HG03378 (cell line): ENCODE measurements around the gene DEGS1.
"Not testable (repeated sequence)": the region's sequence is repeated elsewhere in the genome, so short reads cannot be mapped to it uniquely, and the experiment has no call there.

ENCODE experiments used
- ATAC-seq: cut with Tn5 transposase; IDR thresholded peaks from one replicate; pipeline ENCODE4 v1.9.1; 2021; ENCODE audit warnings: mild to moderate bottlenecking, moderate library complexity; ENCODE audit not compliant: unreplicated experiment

The DEGS1 gene

DNA sequence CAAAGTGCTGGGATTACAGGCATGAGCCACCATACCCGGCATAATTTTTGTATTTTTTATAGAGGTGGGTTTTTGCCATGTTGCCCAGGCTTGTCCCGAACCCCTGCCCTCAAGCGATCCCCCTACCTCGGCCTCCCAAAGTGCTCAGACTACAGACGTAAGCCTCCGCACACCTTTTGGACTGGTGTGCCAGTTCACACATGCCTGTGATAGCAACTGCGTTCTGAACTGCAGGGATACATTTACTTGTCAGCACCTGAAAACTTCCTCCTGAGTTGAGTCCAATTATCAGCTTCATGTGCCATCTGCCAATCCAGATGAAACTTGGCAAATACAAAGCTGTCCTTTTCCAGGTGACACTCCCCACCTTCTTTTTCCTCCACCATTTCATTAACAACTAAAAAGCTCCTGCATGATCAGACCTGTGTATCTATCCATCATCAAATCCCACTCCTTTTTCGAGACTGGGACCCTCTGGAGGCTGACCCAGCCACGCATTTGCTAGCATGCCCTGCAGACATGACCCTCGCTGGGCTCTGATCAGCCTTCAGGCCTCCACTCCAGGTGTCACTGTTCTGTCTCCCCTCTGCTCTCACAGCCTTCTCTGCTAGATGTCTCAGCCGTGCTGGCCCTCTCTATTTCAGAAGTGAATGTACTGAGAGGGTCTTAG lies 2.1 kb upstream of the DEGS1 start:
- no peak for ATAC-seq

DNA sequence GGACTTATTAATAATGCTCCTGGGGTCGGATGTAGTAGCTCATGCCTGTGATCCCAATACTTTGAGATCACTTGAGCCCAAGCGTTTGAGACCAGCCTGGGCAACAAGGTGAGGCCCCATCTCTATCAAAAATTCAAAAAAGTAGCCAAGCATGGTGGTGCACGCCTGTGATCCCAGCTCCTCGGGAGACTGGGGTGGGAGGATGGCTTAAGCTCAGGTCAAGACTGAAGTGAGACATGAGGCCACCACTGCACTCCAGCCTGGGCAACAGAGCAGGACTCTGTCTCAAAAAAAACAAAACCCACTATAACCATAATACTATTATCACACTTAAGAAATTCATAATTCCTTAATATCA lies 1.6 kb upstream of the DEGS1 start:
- no peak for ATAC-seq

DNA sequence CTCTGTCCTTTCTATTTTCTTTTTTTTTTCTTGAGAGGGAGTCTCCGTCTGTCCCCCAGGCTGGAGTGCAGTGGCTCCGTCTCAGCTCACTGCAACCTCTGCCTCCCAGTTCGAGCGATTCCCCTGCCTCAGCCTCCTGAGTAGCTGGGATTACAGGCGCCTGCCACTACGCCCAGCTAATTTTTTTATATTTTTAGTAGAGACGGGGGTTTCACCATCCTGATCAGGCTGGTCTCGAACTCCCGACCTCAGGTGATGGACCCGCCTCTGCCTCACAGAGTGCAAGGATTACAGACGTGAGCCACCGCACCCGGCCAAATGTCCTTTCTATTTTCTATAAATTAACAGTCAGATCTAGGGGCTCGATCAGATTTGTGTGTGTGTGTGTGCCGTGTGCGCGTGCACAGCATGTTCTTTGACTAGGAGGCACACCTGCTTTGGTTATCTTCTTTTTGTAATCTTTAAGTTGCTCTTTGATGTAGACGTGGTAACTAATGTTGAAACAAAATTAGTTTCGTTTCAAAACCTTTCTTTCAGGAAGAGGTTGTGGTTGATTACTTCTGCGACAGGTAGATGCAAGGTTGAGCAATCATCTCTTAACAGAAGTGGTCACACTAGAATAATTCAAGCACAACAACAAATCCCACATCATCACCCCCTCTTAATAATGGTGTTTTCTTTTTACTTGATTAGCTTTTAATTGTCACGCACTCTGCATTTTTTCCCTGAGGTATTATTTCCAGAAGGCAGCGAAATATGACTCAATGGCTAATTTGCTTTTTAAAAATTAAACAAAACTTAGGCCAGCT lies 779 bp upstream of the DEGS1 start:
- ATAC-seq: peak; percentile 50

DNA sequence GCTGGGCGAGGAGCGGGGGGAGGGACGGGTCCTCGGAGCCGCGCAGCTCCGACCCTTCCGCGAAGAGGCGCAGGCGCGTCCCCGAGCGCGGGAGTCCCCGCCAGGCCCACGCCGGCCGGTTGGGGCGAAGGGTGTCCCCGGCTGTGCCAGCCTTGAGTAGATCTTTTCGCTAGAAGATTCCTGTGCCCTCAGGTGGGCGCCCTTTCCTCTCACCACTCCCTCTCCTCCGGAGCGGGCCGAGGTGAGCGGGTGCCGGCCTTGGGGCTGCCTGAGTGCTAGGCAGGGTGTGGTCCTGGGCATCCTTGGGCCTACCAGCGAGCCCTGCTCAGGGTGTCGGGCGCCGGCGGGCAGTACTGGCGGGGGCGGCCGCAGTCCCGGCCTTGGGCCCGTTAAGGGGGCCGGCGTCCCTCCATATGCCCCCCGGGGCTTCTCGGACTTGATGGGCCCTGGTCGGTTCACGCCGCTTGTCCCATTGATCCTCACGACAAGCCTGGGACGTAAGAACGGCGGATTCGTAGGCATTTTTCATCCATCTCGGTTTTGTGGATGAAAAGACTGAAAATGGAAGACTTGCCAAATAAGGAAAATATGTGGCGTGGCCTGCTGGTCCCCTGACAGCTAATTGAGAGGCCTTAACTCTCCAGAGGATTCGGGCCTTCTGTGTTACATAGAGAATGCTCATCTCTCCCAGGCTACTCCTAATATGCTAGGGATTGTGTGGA lies 712 bp downstream of the DEGS1 start:
- peak; percentile 38 for ATAC-seq

DNA sequence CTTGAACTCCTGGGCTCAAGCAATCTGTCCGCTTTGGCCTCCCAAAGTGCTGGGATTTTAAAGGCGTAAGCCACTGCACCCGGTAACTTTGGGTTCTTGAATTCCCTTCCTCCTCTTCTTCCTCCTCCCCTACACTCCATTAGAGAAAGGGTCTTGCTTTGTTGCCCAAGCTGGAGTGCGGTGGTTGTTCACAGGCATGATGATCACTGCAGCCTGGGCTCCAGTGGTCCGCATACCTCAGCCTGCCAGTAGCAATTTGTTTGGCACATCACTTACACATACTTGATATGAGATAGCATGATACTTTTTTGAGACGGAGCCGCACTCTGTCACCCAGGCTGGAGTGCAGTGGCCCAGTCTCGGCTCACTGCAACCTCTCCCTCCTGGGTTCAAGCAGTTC lies 2.2 kb downstream of the DEGS1 start:
- ATAC-seq: no peak

DNA sequence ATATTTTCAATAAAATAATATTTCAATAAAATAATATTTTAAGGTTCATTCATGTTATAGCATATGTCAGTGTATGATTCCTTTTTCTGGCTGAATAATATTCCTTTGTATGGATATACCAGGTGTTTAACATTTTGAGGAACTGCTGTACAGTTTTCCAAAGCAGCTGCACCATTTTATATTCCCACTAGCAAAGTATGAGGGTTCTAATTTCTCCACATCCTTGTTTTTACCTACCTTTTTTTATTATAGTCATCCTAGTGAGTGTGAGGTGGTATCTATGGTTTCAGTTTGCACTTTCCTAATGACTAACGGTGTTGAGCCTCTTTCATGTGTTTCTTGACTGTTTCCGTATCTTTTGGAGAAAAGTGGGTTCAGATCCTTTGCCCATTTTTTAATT lies 5.2 kb downstream of the DEGS1 start:
- ATAC-seq: no peak

DNA sequence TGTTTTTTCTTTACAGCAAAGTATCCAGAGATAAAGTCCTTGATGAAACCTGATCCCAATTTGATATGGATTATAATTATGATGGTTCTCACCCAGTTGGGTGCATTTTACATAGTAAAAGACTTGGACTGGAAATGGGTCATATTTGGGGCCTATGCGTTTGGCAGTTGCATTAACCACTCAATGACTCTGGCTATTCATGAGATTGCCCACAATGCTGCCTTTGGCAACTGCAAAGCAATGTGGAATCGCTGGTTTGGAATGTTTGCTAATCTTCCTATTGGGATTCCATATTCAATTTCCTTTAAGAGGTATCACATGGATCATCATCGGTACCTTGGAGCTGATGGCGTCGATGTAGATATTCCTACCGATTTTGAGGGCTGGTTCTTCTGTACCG lies 6.5 kb downstream of the DEGS1 start:
- ATAC-seq: no peak

DNA sequence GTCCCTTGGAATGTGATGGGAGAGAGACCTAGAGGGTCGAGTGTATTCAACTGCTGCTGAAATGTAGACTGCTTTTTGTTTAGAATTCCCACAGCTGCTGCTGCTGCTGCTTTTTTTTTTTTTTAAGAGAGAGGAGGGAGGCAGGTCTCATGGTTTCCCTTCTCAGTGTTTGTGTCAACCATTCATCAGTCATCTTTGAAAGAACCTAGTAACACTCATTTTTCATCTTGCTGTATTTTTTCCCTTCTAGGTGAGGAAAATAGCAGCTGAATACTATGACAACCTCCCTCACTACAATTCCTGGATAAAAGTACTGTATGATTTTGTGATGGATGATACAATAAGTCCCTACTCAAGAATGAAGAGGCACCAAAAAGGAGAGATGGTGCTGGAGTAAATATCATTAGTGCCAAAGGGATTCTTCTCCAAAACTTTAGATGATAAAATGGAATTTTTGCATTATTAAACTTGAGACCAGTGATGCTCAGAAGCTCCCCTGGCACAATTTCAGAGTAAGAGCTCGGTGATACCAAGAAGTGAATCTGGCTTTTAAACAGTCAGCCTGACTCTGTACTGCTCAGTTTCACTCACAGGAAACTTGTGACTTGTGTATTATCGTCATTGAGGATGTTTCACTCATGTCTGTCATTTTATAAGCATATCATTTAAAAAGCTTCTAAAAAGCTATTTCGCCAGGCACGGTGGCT lies 9.2 kb downstream of the DEGS1 start:
- no peak for ATAC-seq

DNA sequence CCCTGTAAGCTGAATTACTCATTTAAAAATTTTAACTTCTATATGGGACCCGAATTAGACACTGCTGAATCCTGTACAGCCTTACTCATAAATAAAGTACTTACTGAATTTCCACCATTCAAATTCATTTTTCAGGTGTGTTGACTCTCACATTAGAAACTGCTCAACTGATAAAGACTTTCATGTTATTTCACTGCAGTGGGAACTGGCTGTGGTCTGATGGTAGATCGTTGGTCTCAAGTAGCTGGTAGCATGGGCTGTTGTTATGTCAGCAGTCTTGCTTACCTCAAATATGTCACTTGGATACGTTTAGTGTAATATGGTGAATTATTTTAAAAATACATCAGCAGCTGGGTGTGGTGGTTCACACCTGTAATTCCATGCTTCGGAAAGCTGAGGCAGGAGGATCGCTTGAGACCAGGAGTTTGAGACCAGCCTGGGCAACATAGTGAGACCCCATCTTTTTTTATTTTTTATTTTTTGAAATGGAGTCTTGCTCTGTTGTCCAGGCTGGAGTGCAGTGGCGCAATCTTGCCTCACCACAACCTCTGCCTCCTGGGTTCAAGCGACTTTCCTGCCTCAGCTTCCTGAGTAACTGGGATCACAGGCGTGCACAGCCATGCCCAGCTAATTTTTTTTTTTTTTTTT lies 10.4 kb downstream of the DEGS1 start:
- ATAC-seq: no peak

DNA sequence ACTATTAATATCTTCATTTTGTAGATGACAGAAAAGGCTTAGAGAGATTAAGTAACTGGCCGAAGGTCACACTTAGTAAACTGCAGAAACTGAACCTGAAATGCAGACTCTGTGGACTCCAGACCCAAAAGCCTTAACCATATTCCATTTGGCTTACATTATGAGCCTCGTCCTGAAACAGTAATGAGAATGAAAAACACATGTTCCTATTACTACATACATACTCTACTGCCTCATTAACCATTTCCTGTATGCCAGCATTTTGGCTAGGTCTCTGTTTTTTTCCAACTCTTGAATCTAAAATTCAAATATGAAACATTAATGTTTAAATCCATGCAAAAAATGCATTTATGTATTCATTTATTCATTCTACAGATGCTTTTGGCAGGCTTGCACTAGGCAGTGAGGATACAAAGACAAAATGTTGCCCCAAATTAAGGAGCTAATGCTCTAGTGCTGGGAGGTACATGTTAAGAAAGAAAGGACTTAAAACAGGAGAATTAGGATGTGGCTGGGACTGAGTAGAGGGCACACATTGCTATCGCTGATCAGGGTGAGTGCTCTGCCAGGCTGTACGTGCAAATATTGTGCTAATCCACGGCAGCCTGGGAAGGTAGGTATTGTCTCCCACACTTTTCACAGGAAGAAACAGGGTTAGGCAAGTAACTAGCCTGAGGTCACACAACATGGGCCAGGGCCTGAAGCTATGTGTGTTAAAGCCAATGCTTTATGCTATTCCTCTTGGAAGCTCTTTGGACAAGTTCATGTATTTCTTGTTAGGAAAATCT lies 14.0 kb downstream of the DEGS1 start:
- ATAC-seq: no peak

DNA sequence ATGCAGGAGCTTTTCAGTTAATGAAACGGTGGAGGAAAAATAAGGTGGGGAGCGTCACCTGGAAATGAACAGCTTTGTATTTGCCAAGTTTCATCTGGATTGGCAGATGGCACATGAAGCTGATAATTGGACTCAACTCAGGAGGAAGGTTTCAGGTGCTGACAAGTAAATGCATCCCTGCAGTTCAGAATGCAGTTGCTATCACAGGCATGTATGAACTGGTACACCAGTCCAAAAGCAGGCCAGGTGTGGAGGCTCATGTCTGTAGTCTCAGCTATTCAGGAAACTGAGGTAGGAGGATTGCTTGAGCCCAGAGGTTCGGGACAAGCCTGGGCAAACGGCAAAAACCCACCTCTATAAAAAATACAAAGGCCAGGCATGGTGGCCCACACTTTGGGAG lies 15.5 kb downstream of the DEGS1 start:
- no peak for ATAC-seq

DNA sequence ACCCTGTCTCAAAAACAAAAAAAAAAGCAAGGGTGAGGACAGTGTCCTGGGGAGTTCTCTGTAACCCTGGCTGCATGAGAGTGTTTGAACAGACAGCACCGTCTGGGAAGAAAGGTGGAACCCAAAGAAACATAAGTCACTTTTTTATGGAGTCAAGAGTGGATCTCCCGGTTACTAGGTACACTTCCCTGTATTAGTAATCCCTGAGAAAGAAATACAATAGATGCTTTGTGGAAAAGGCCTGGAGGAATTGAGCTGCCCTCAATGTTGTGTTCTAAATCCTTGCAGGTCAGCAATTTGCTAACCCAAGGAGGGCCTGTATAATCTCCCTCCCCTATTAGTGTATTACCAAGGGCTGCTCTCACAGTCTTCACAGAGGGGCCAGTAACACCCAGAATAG lies 16.6 kb downstream of the DEGS1 start:
- no peak for ATAC-seq

DNA sequence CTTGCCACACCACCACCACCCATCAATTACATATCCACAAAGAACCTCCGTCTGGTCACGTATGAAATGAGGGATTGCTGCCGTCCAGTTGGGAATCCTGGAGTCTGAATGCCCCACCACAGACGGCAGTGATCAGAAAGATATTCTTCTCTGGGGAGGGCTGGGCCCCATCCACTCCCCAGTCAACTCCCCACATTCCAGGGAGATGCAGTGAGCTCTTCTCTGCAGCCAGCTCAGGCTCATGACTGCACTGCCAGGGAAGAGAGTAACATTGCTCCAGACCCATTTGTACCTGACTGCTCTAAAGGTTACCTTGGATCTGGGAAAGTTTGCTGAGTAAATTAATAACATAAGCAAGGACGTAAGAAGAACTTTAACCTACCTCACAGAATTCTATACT lies 18.3 kb downstream of the DEGS1 start:
- no peak for ATAC-seq

DNA sequence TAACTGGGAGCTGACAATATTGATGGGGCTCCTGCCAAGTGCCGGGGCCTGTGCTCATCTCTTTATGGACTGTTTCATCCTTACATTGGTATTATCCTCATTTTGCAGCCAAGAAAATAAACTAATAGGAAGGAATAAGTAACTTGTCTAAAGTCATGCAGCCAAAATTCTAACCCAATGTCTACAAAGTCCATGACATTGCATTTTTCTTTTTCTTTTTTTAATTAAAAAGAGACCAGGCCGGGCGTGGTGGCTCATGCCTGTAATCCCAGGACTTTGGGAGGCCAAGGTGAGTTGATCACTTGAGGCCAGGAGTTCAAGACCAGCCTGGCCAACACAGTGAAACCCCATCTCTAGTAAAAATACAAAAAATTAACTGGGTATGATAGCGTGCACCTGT lies 18.8 kb downstream of the DEGS1 start:
- no peak for ATAC-seq

DNA sequence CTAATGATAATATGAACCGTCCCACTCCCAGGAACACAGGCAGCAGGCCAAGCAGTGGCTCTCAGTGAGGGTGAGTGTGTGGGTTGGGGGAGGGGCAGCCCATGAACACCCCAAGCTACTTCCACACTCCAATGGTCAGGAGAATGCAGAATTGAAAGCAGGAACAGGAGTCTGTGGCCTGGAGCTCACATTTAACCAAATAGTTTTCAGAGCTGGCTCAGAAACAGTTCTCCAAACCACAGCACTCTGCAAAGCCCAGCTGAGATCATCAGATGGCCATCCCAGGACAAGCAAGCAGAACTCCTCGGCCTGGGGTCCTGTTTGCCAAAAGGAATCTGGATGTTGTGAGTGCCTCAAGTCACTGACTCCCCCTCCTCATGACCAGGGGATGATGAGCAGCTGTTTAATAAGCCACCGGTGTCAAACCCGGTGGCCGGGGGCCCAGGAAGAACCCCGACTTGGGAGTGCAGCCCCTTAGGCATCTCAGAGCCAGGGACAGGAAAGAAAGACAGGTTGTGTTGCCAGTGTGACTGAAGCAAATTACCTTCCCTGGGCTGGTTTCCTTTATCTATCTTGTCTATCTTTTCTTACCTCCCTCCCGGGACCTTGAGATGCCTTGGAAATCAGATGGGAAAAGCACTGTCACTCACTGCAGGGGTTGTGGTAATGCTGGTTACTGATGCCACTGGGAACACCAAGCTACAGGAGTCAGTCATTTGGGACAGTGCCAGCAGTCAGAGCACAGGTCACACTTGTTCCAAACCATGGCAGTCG lies 20.4 kb downstream of the DEGS1 start:
- ATAC-seq: peak; percentile 64

DNA sequence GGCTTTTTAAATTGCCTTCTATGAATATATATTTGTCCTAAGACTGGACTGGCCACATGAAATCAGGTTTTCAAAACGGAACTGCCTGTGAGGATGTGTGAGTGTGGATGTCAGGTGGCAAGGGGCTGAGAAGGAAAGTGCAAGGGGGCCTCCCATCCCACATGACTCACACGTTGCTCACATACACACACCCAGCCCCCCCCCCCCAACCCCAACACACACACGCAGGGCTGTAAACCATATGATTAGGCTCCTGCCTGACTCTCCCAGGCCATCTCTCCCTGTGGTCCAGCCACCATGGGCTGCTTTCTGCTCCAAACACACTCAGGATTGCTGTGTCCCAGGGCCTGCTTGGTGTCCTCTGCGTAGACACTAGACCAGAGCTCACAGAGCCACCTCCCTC lies 22.4 kb downstream of the DEGS1 start:
- ATAC-seq: peak; percentile 40

DNA sequence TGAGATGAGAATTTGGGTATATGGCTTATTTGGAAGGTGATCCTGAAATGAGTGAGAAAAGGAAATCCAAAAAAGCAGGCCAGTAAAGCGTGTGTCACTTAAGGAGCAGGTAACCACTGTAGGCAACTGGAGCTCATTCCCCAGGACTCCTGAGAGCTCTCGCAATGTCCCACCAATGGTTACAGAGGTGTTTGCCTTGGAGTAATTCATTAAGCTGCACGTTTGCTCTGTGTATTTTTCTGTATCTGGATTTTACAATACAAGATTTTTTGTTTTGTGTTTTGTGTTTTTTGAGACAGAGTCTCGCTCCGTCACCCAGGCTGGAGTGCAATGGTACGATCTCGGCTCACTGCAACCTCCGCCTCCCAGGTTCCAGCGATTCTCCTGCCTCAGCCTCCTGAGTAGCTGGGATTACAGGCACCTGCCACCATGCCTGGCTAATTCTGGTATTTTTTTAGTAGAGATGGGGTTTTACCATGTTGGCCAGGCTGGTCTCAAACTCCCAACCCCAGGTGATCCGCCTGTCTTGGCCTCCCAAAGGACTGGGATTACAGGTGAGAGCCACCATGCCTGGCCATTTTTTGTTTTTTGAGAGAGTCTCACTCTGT lies 23.0 kb downstream of the DEGS1 start:
- not testable (repeated sequence) for ATAC-seq

DNA sequence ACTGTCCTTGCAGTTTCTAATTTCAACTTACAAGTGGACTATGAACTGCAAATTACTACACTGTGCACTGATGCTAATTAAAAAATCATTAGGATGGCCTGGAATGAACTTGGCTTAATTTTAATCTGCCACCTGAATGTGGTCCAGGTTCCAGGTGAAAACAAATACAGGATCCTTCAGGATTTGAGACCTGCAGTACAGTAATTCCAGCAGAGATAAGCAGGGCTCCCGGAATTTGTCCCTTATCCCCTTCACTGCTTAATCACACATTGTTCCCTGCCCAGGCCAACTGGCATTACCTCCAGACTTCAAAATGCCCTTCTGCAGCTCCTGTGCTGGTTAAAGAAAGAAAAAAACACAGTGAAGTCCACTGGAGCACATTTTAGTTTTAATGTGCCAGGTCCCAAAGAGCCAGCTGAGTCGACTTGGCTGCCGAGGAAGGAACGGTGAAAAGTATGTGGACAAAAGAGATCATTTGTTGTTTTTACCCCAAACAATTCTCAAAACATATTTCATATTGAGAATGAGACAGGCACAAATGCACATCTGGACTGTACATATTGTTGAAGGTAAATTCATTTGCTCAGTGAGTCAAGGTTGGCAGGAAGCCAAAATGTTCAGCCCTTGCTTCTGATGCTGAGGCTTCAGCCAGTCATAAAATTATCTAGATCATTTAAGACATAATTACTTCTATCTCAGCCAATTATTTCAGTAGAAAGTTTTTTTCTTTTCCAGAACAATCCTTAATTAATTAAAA lies 28.3 kb downstream of the DEGS1 start:
- ATAC-seq: no peak
